HG03521 (cell line): ENCODE data around the gene RBP5.

ENCODE experiments used
- ATAC-seq: cut with Tn5 transposase; IDR thresholded peaks from one replicate; pipeline ENCODE4 v1.9.1; 2021; ENCODE audit warnings: mild to moderate bottlenecking, moderate library complexity; ENCODE audit not compliant: unreplicated experiment

Gene RBP5

GRCh38 chr12:7076493-7076892, 52.2 kb downstream of the RBP5 start:
- no peak for ATAC-seq

GRCh38 chr12:7075939-7076338, 52.8 kb downstream of the RBP5 start:
- no peak for ATAC-seq

GRCh38 chr12:7075518-7075917, 53.2 kb downstream of the RBP5 start:
- ATAC-seq: no peak

GRCh38 chr12:7073946-7074345, 54.7 kb downstream of the RBP5 start:
- no peak for ATAC-seq
